ENCODE measurements around the gene HAGHL.

- TF ChIP-seq CTCF (conservative IDR thresholded peaks at IDR 0.05; ENCODE audit: low read length), result no peak
- TF ChIP-seq EZH2phosphoT487 (IDR thresholded peaks at IDR 0.05; ENCODE audit: borderline replicate concordance), result no peak
These were observed 2.2 kb downstream of the HAGHL start for GRCh38 chr16:728890-729744.

Data from Loucy (cell line).